SK-N-SH (cell line): Measurements from ENCODE around the gene GTF2H4. TPM values are rescaled to one million over a fixed set of nuclear protein-coding genes. Genes with fewer than 3 reads are reported as not detected.
A peak's percentile ranks its signal among the peaks of the same experiment; 100 is the strongest.

Experiments
- CTCF ChIA-PET: fragments of 300-600, 350-600 bp; formaldehyde crosslinking; extraction: SDS; loops from one replicate; lab custom pipeline; 2021; lab: Yijun Ruan, JAX
- POLR2A ChIA-PET: fragments of 350-600 bp; sonication (Branson Sonifier 250); formaldehyde crosslinking; extraction: SDS; loops from one replicate; lab custom pipeline; 2020; ENCODE audit warnings: antibody characterized with exemption, inconsistent platforms; lab: Yijun Ruan, JAX
- DNase-seq: peaks from one replicate; pipeline ENCODE4 v3.0.0; 2012
- H2AFZ ChIP-seq: fragments of 200-600 bp; sonication (generic); 2 replicates; pipeline ENCODE4 v1.8.1; 2016; ENCODE audit warnings: antibody characterized with exemption, mild to moderate bottlenecking, low read depth
- H3F3A ChIP-seq: fragments of 200-600 bp; sonication (generic); replicated peaks from 2 replicates; pipeline ENCODE3; 2016; ENCODE audit warnings: antibody characterized with exemption, mild to moderate bottlenecking; ENCODE audit not compliant: insufficient read depth
- H3K27ac ChIP-seq, 2 experiments: fragments of 200-500 bp in 1 of 2; fragments of 200-600 bp in 1 of 2; sonication (Bioruptor generic) in 1 of 2; sonication (generic), shearing (Covaris generic) in 1 of 2; 2 replicates each; pipeline versions ENCODE4 v1.5.1 to v1.6.1; 2014 to 2016; ENCODE audit warnings: low read depth in 2 of 2, inconsistent platforms in 1 of 2, low read length in 1 of 2, mild to moderate bottlenecking in 1 of 2, mixed read lengths in 1 of 2
- H3K27me3 ChIP-seq: fragments of 200-600 bp; sonication (generic), shearing (Covaris generic); 2 replicates; pipeline ENCODE4 v1.6.1; 2016; ENCODE audit warnings: mixed run types; ENCODE audit not compliant: insufficient read depth
- H3K36me3 ChIP-seq, 2 experiments: fragments of 200-500 bp in 1 of 2; fragments of 200-600 bp in 1 of 2; sonication (Bioruptor generic) in 1 of 2; sonication (generic) in 1 of 2; replicated peaks in 1 of 2; 2 replicates each; pipeline versions ENCODE3 to v1.5.1; 2014 to 2016; ENCODE audit warnings: low read length in 1 of 2, mild to moderate bottlenecking in 1 of 2; ENCODE audit not compliant: insufficient read depth in 2 of 2, control insufficient read depth in 1 of 2
- H3K4me1 ChIP-seq, 2 experiments: fragments of 200-500 bp in 1 of 2; fragments of 200-600 bp in 1 of 2; sonication (Bioruptor generic) in 1 of 2; sonication (generic), shearing (Covaris generic) in 1 of 2; 2 replicates each; pipeline versions ENCODE4 v1.5.1 to v1.6.1; 2014 to 2016; ENCODE audit warnings: low read depth in 1 of 2, low read length in 1 of 2, mixed run types in 1 of 2; ENCODE audit not compliant: insufficient read depth in 2 of 2, control insufficient read depth in 1 of 2
- H3K4me2 ChIP-seq: fragments of 200-600 bp; sonication (generic), shearing (Covaris generic); 2 replicates; pipeline ENCODE4 v1.6.1; 2017; ENCODE audit warnings: mixed run types
- H3K4me3 ChIP-seq, 2 experiments: fragments of 200-500 bp in 1 of 2; fragments of 200-600 bp in 1 of 2; sonication (Bioruptor generic) in 1 of 2; sonication (generic), shearing (Covaris generic) in 1 of 2; 2 replicates each; pipeline versions ENCODE4 v1.5.1 to v1.8.1; 2014 to 2016; ENCODE audit warnings: low read depth in 2 of 2, inconsistent platforms in 1 of 2, low read length in 1 of 2, mild to moderate bottlenecking in 1 of 2, mixed read lengths in 1 of 2, moderate library complexity in 1 of 2
- H3K79me2 ChIP-seq: fragments of 200-600 bp; sonication (generic); 2 replicates; pipeline ENCODE4 v1.8.1; 2017; ENCODE audit warnings: mild to moderate bottlenecking; ENCODE audit not compliant: insufficient read depth
- H3K9ac ChIP-seq: fragments of 200-600 bp; sonication (generic); 2 replicates; pipeline ENCODE4 v1.6.1; 2017; ENCODE audit warnings: mixed run types
- H3K9me2 ChIP-seq: fragments of 200-600 bp; sonication (generic); 2 replicates; pipeline ENCODE4 v1.6.1; 2017; ENCODE audit warnings: mixed run types
- H3K9me3 ChIP-seq: fragments of 200-600 bp; sonication (generic); 2 replicates; pipeline ENCODE4 v1.6.1; 2017; ENCODE audit warnings: mixed run types, mild to moderate bottlenecking, moderate library complexity
- H4K20me1 ChIP-seq: fragments of 200-600 bp; sonication (generic); 2 replicates; pipeline ENCODE4 v1.6.1; 2017; ENCODE audit warnings: mild to moderate bottlenecking, mixed run types; ENCODE audit not compliant: insufficient read depth
- ELF1 ChIP-seq: IDR thresholded peaks from 2 replicates; pipeline ENCODE4 v1.4.0; 2012
- EP300 ChIP-seq, 2 experiments: IDR thresholded peaks; 2 replicates each; pipeline versions ENCODE4 v1.4.0 to v1.6.1; 2012; ENCODE audit warnings: borderline replicate concordance in 1 of 2, low read depth in 1 of 2, low read length in 1 of 2
- FOSL2 ChIP-seq: IDR thresholded peaks from 2 replicates; pipeline ENCODE4 v1.4.0; 2012; ENCODE audit warnings: low read depth, mild to moderate bottlenecking, moderate library complexity, borderline replicate concordance
- FOXM1 ChIP-seq: IDR thresholded peaks from 2 replicates; pipeline ENCODE4 v1.4.0; 2012; ENCODE audit warnings: low read depth, mild to moderate bottlenecking
- MXI1 ChIP-seq: IDR thresholded peaks from 2 replicates; pipeline ENCODE4 v1.6.1; 2012; ENCODE audit warnings: mild to moderate bottlenecking, low read depth, low read length, improper control_type of control experiment
- SIN3A ChIP-seq: IDR thresholded peaks from 2 replicates; pipeline ENCODE4 v1.6.1; 2012; ENCODE audit warnings: low read depth, mild to moderate bottlenecking, low read length, moderate library complexity, borderline replicate concordance
- YY1 ChIP-seq: IDR thresholded peaks from 2 replicates; pipeline ENCODE4 v1.4.0; 2012; ENCODE audit warnings: low read depth, mild to moderate bottlenecking
- WGBS: methylation state at CpG from one replicate; pipeline ENCODE4 v1.1.6; 2017; ENCODE audit warnings: low lambda C conversion rate; 5-methylcytosine and 5-hydroxymethylcytosine counted together
- polyA plus RNA-seq, 3 experiments: library from polyadenylated mRNA; depleted of rRNA; stranded (reverse); fragments of >200 nt; gene quantifications; 2 replicates each; pipeline ENCODE4 v1.2.3, GENCODE V29; 2012
- TF ChIP-seq, protein P1 (sequence below): IDR thresholded peaks from 2 replicates; pipeline ENCODE4 v1.6.1; 2012; ENCODE audit warnings: mild to moderate bottlenecking, low read depth, low read length, moderate library complexity
- TF ChIP-seq, protein P2 (sequence below): IDR thresholded peaks from 2 replicates; pipeline ENCODE4 v1.4.0; 2012; ENCODE audit warnings: low read depth, borderline replicate concordance
- TF ChIP-seq, protein P3 (sequence below): fragments of 150-350 bp; IDR thresholded peaks from 2 replicates; pipeline ENCODE4 v1.6.1; 2016; ENCODE audit warnings: mild to moderate bottlenecking, low read depth, low read length

The GTF2H4 gene
- polyA plus RNA-seq, 1 of the 3 experiments (the other 2 are of a cell fraction), result 30.7 TPM

DNA sequence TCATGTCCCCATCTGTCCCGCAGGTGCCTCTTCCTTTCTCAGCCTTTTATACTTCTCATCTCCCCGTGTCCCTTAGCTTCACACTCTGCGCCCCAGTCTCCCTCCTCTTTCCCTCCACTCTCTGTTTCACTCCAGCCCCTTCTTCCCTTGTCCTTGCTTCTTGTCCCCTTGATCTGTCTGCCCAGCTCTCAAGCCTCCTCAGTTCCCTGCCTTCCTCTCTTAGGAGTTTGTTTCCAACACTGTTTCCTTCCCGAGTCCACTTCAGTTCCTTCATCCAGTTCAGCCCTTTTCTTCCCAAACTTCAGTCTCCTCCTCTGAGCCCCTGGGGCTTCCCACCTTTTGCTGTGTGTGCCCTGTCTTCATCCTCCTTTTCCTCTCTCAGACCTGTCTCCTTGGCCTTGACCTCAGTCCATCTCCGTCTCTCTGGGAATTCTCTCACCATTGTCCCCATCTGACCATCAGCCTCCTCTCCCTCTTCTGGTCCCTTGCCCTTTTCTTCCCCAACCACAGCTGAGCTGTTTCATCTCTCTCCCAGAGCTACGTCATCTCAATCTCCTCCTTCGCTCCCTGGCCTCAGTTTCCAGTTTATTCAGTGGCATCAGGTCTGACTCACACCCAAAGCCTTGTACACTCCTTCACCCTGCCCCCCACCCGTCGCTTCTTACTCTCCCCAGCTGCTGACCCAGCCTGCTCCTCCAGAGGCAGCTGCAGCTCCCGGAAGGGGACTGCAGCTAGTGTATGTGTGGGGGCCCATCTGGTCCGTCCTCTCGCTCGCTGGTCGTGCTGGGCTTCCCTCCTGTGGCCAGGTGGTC lies 26.4 kb upstream of the GTF2H4 start:
- WGBS, result 88% methylated on average over 14 of the region's 14 CpGs
- CTCF ChIA-PET, result interaction anchor here (1.3 to 7.6 kb wide), 8 partner anchors 33 to 350 kb away, joined by 3 to 103 read pairs (median 9); partner anchors contain the start of gene VARS2
- H3K9ac ChIP-seq, result no peak overlapping the region

More for the DNA sequence above, 26.4 kb upstream of the GTF2H4 start:
- peak; percentile 13 for DNase-seq
- H3K36me3 ChIP-seq, result no peaks in the 10 kb centered on the region
- H3K4me3 ChIP-seq, result no peak overlapping the region
- peaks cover under 1% of the 10 kb centered on the region for H3F3A ChIP-seq
- no peaks in the 10 kb centered on the region for H3K9me3 ChIP-seq
- H3K9me2 ChIP-seq, result no peaks in the 10 kb centered on the region
- H2AFZ ChIP-seq, result no peak overlapping the region
- no peaks in the 10 kb centered on the region for H3K27me3 ChIP-seq
- TF ChIP-seq FOSL2 (no peak), FOXM1 (no peak), EP300 (IDR thresholded peaks at IDR 0.05; ENCODE audit: borderline replicate concordance in 1 of 2, low read depth in 1 of 2, low read length in 1 of 2) (no peak), MXI1 (no peak), ELF1 (no peak), YY1 (no peak), SIN3A (no peak)
- TF ChIP-seq, protein P1, sequence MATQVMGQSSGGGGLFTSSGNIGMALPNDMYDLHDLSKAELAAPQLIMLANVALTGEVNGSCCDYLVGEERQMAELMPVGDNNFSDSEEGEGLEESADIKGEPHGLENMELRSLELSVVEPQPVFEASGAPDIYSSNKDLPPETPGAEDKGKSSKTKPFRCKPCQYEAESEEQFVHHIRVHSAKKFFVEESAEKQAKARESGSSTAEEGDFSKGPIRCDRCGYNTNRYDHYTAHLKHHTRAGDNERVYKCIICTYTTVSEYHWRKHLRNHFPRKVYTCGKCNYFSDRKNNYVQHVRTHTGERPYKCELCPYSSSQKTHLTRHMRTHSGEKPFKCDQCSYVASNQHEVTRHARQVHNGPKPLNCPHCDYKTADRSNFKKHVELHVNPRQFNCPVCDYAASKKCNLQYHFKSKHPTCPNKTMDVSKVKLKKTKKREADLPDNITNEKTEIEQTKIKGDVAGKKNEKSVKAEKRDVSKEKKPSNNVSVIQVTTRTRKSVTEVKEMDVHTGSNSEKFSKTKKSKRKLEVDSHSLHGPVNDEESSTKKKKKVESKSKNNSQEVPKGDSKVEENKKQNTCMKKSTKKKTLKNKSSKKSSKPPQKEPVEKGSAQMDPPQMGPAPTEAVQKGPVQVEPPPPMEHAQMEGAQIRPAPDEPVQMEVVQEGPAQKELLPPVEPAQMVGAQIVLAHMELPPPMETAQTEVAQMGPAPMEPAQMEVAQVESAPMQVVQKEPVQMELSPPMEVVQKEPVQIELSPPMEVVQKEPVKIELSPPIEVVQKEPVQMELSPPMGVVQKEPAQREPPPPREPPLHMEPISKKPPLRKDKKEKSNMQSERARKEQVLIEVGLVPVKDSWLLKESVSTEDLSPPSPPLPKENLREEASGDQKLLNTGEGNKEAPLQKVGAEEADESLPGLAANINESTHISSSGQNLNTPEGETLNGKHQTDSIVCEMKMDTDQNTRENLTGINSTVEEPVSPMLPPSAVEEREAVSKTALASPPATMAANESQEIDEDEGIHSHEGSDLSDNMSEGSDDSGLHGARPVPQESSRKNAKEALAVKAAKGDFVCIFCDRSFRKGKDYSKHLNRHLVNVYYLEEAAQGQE, result no peak
- TF ChIP-seq, protein P2, sequence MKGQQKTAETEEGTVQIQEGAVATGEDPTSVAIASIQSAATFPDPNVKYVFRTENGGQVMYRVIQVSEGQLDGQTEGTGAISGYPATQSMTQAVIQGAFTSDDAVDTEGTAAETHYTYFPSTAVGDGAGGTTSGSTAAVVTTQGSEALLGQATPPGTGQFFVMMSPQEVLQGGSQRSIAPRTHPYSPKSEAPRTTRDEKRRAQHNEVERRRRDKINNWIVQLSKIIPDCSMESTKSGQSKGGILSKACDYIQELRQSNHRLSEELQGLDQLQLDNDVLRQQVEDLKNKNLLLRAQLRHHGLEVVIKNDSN, result no peak
- TF ChIP-seq, protein P3, sequence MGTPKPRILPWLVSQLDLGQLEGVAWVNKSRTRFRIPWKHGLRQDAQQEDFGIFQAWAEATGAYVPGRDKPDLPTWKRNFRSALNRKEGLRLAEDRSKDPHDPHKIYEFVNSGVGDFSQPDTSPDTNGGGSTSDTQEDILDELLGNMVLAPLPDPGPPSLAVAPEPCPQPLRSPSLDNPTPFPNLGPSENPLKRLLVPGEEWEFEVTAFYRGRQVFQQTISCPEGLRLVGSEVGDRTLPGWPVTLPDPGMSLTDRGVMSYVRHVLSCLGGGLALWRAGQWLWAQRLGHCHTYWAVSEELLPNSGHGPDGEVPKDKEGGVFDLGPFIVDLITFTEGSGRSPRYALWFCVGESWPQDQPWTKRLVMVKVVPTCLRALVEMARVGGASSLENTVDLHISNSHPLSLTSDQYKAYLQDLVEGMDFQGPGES, result no peak
- H4K20me1 ChIP-seq, result no peaks in the 10 kb centered on the region
- peaks cover 12 to 30% of the 10 kb centered on the region in 2 experiments; a peak in 3 of 4 replicates for H3K4me1 ChIP-seq
- H3K4me2 ChIP-seq, result no peak overlapping the region
- POLR2A ChIA-PET, result interaction anchor here (0.5 to 1.0 kb wide), 2 partner anchors 100 to 161 kb away, joined by 3 read pairs; no protein-coding TSS in a partner anchor
- H3K27ac ChIP-seq, result no peak overlapping the region
- peaks cover 20% of the 10 kb centered on the region for H3K79me2 ChIP-seq
